ENCODE data around the gene IGSF9B. TPM values are rescaled to one million over a fixed set of nuclear protein-coding genes. Genes with fewer than 3 reads are reported as not detected.

Gene IGSF9B
- total RNA-seq, 3 donors from 2014 or later (not counting 1 experiment from before 2014, with no cell fraction given) = 2.2 to 6.1 (median 4.3) TPM

- Histone ChIP-seq H3K27me3 (ENCODE audit: control insufficient read depth, insufficient read depth, low read length) (peaks cover 4% of the 10 kb centered on the region), H3K4me1 (ENCODE audit: control insufficient read depth, insufficient read depth, low read length) (peaks cover 43% of the 10 kb centered on the region), H3K36me3 (ENCODE audit: control insufficient read depth, insufficient read depth, low read length) (no peaks in the 10 kb centered on the region), H3K9me3 (ENCODE audit: control insufficient read depth, insufficient read depth, low read length) (no peaks in the 10 kb centered on the region), H3K27ac (ENCODE audit: low read length) (no peak overlapping the region), H3K4me3 (ENCODE audit: low read length) (no peak overlapping the region)
- Mint-ChIP-seq H3K27ac (no peak overlapping the region), H3K4me3 (no peak overlapping the region), H3K4me1 (peaks cover 14 to 32% of the 10 kb centered on the region in 2 donors), H3K9me3 (no peaks in the 10 kb centered on the region), H3K36me3 (no peaks in the 10 kb centered on the region), H3K27me3 (ENCODE audit: low read depth in 2 of 2) (peaks cover 0 to 26% of the 10 kb centered on the region in 2 donors)
- intact Hi-C loops (cut with micrococcal nuclease) = no loop called here
- peak; percentile 48 to 60 (median 59) for ATAC-seq
- peak in 1 of 2 donors; percentile 82 for DNase-seq
- 14% methylated on average over 11 of the region's 11 CpGs for WGBS (ENCODE audit: insufficient coverage)
- no peak for TF ChIP-seq CTCF (IDR thresholded peaks at IDR 0.05)
Measured at GRCh38 chr11:133947321-133947756, 9.4 kb downstream of the IGSF9B start.

- no peak overlapping the region for H3K27ac ChIP-seq (ENCODE audit: low read length)
- H3K4me3 ChIP-seq (ENCODE audit: low read length) = no peak overlapping the region
- H3K9me3 ChIP-seq (ENCODE audit: control insufficient read depth, insufficient read depth, low read length) = no peaks in the 10 kb centered on the region
- peak in 1 of 2 donors; percentile 68 for DNase-seq
- Mint-ChIP-seq H3K27ac (peak overlapping the region in 1 of 2 donors; percentile 14), H3K27me3 (ENCODE audit: low read depth in 2 of 2) (peaks cover 0 to 22% of the 10 kb centered on the region in 2 donors), H3K4me1 (peaks cover 14 to 32% of the 10 kb centered on the region in 2 donors), H3K36me3 (no peaks in the 10 kb centered on the region), H3K4me3 (no peak overlapping the region), H3K9me3 (no peaks in the 10 kb centered on the region)
- ATAC-seq = no peak
- no peak for TF ChIP-seq CTCF (IDR thresholded peaks at IDR 0.05)
- intact Hi-C loops (cut with micrococcal nuclease) = no loop called here
- H3K4me1 ChIP-seq (ENCODE audit: control insufficient read depth, insufficient read depth, low read length) = peaks cover 43% of the 10 kb centered on the region
- H3K27me3 ChIP-seq (ENCODE audit: control insufficient read depth, insufficient read depth, low read length) = peaks cover 4% of the 10 kb centered on the region
- 48% methylated on average over 26 of the region's 26 CpGs for WGBS (ENCODE audit: insufficient coverage)
- H3K36me3 ChIP-seq (ENCODE audit: control insufficient read depth, insufficient read depth, low read length) = no peaks in the 10 kb centered on the region
Measured at GRCh38 chr11:133946541-133947318, 10.0 kb downstream of the IGSF9B start.

- Histone ChIP-seq H3K27ac (ENCODE audit: low read length) (peak overlapping the region; percentile 65), H3K27me3 (ENCODE audit: control insufficient read depth, insufficient read depth, low read length) (peaks cover 4% of the 10 kb centered on the region), H3K4me3 (ENCODE audit: low read length) (no peak overlapping the region), H3K4me1 (ENCODE audit: control insufficient read depth, insufficient read depth, low read length) (peaks cover 43% of the 10 kb centered on the region), H3K36me3 (ENCODE audit: control insufficient read depth, insufficient read depth, low read length) (no peaks in the 10 kb centered on the region), H3K9me3 (ENCODE audit: control insufficient read depth, insufficient read depth, low read length) (no peaks in the 10 kb centered on the region)
- Mint-ChIP-seq H3K27ac (peak overlapping the region in 1 of 2 donors; percentile 83), H3K4me1 (peaks cover 14 to 32% of the 10 kb centered on the region in 2 donors), H3K4me3 (no peak overlapping the region), H3K27me3 (ENCODE audit: low read depth in 2 of 2) (peaks cover 0 to 20% of the 10 kb centered on the region in 2 donors), H3K9me3 (no peaks in the 10 kb centered on the region), H3K36me3 (no peaks in the 10 kb centered on the region)
- 92% methylated on average over 18 of the region's 20 CpGs for WGBS (ENCODE audit: insufficient coverage)
- no peak for ATAC-seq
- TF ChIP-seq CTCF (IDR thresholded peaks at IDR 0.05) = no peak
- intact Hi-C loops (cut with micrococcal nuclease) = no loop called here
- DNase-seq = no peak
Measured at GRCh38 chr11:133946051-133946450, 10.7 kb downstream of the IGSF9B start.
